ENCODE measurements around the gene FEM1C.

FEM1C gene

DNA sequence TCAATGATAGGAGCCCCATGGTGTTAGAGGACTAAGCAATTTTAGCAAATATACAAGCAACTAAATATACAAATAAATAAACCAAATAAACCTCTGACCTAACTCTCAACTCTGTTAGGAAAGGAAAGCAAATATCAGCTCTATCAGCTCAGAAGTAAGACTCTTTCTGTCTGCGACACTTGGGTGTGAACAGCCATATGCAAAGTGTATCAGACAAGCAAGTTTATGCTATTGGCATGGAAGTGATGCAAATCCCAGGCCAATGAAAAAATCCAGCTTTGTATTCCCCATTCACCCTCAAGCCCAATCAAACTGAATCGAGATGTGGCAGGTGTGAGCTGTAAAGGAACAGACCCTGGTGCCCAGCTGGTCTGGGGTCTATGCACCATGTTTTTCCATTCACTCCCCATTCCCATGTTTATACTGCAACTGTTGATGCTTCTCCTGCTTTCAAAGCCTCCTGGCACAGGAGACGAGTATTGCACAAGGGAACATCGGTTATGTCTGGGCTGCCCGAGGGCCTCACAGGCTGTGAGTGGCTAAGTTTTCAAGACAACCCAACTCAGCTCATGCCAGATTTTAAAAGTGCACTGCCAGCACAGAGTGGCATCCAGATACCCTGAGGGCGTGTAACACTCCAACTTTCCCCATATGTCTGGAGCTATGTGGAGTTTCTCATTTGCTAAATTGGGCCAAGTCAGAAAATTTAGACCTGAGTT, 73.1 kb downstream of the FEM1C start:
- no peak for DNase-seq

DNA sequence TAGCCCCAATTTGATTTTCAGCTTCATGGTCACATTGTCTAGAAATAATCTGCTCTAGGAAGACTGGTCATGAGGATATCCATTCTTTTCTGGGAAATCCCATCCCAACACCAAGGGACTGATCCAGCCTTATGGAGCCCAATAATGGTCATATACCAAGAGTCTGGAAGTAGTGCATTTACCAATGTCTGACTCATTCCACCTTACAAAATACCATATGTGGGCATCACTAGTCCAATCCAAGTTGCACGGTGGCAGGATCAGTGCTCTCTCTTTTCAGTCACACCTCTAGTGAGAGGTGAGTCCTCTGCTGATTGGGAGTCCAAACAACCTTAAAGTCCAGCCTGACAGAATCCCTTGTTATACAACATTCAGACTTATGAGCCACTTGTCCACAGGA, 73.7 kb downstream of the FEM1C start:
- DNase-seq: no peak

Measured in CD4-positive, alpha-beta T cell treated with Interleukin-4 for 1 hour (primary cell).